Cardiac fibroblast (primary cell): ENCODE results near the gene TMEM200A.

Experiments used
- DNase-seq, 2 donors: peaks; one replicate each; pipeline versions ENCODE4 v3.0.0 to v3.0.0-alpha.2; 2010; ENCODE audit warnings: low read depth in 2 of 2
- H3K4me3 ChIP-seq, 2 donors: replicated peaks in 1 of 2; 1 replicate in 1 of 2; 2 replicates in 1 of 2; pipeline ENCODE4 v1.5.1; 2011; ENCODE audit warnings: low read depth in 2 of 2, low read length in 2 of 2, mild to moderate bottlenecking in 2 of 2, moderate library complexity in 1 of 2
- CTCF ChIP-seq: IDR thresholded peaks from one replicate; pipeline ENCODE4 v1.5.1; 2011; ENCODE audit warnings: low read depth, mild to moderate bottlenecking, low read length, inconsistent platforms

Gene TMEM200A

DNA sequence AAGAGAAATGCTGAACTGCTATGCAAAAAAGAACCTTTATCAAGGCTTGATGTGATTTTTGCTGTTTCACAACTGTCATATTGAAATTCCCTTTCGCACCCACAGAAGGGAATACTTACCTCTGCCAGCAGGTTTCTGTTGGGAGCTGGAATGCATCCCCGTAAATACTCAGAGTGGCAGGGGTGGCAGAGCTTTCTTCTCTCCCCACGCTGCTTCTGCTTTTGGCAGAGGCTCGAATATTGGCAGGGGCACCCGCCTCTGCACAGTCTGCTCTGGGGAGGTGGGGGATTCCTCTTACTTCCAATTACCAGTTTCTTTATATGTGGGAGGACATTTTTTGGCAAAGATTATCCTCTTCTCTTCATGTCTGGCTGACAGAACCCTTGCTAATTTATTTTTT, 28.4 kb downstream of the TMEM200A start:
- DNase-seq: no peak
- no peak overlapping the region for H3K4me3 ChIP-seq
- TF ChIP-seq CTCF: no peak

- H3K4me3 ChIP-seq: no peak overlapping the region
- no peak for TF ChIP-seq CTCF
- DNase-seq: no peak
These were observed 29.3 kb downstream of the TMEM200A start for GRCh38 chr6:130395164-130395563.

DNA sequence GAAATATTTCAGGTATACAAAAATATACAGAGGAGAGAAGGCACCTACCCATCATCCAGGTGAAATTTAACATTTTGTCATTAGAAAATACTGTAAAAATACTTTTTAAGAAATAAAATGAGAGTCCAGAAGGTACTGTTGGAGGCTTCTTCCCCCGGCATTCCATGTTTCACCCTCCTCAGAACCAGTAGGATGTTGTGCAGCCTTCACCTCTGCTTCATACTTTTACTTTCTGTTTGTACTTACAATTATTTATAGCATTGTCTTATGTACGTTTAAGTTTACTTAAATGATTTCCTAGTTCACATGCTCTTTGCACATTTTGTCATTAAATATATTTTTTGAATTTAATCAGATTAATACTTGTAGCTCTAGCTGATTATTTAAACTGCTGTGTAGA, 30.9 kb downstream of the TMEM200A start:
- H3K4me3 ChIP-seq: peak overlapping the region in 1 of 2 donors; percentile 9
- peak; percentile 23 to 39 for DNase-seq
- no peak for TF ChIP-seq CTCF

- H3K4me3 ChIP-seq: no peak overlapping the region
- DNase-seq: no peak
- no peak for TF ChIP-seq CTCF
These were observed 39.7 kb downstream of the TMEM200A start for GRCh38 chr6:130405549-130405948.

GRCh38 chr6:130407032-130407431, 41.2 kb downstream of the TMEM200A start:
- TF ChIP-seq CTCF: no peak
- DNase-seq: no peak
- no peak overlapping the region for H3K4me3 ChIP-seq

DNA sequence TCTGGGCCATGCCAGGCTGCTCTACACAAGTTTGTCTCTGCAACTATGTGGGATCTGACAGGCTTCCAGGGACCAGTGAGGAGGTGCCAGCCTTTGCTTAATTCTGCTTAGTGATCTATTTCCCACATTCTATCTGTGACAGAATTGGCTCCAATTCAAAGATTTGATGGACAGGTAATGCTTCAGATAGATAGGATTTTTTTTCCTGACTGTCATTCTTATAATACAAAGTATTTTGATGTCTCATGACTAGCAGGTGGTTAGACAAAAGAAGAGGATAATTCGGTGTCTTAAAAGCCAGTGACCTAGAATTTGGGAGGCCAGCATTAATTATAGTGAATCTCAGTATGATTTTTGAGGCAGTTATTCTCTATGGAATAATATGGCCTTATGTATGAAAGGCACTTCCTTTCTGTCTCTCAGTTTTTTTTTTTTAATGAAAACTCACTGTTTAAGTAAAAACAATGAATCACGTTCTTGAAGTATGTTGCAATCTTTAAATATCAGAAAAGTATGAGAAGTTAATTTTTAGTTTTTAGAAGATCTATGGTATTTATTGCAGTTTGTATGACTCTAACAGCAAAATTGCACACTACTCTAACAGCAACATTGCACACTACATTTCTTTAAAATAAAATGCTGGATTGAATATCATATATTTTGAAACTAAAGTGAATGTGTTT, 43.7 kb downstream of the TMEM200A start:
- no peak for TF ChIP-seq CTCF
- no peak overlapping the region for H3K4me3 ChIP-seq
- DNase-seq: peak; percentile 51 to 64

DNA sequence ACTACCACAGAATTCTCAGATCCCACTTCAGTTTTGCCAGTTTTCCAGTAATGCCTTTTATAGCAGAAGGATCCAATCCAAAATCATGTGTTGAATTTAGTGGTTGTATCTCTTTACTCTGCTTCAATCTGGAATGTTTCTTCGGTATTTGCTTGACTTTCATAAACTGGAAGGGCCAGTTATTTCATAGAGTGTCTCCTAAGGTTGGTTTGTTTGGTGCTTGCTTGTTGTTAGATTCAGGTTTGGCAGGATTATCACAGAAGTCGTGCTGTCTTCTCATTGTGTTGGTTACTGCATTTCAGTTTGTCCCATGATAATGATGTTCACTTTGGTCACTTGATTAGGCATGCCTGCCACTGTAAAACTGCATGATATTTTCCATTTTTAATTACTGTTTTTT, 45.7 kb downstream of the TMEM200A start:
- no peak for DNase-seq
- no peak for TF ChIP-seq CTCF
- H3K4me3 ChIP-seq: no peak overlapping the region
